ENCODE data around the gene FCRL6. TPM values are rescaled to one million over a fixed set of nuclear protein-coding genes. Genes with fewer than 3 reads are reported as not detected.

FCRL6 gene
- total RNA-seq, 1 donor from 2014 or later: not detected

DNA sequence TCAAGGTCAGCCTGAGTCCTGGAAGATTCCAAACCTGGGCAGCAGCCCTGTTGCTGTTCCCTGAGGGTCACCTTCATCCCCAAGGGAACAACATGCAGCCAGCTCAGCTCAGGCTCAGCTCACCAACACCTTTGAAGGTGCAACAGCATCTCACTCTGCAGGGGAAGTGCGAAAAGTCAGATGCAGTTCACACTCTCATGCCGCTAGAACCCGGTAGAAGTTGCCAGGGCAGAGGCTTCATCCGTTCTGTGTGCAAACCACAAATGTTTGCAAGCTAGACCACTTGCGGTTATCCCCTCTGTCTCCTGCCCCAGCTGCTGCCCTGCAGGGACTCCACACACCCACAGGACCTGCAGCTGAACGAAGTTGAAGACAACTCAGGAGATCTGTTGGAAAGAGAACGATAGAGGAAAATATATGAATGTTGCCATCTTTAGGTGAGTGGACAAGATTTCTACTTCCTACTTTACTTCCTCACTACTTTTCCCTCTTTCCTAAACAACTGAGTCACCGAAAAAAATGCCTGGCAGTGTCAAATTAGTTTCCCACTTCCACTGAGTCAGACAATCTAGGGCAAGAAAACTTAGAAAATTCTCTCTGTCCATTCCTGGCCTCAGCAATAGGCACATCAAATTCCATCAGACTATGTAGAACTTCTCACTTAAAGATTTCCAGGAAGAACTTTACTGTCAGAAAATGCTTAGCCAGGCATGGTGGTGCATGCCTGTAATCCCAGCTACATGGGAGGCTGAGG, 1.8 kb upstream of the FCRL6 start:
- Histone ChIP-seq H3K36me3 (ENCODE audit: insufficient read depth, low read length) (no peaks in the 10 kb centered on the region), H3K9ac (ENCODE audit: low read length) (no peak overlapping the region), H3K4me2 (ENCODE audit: low read length) (no peak overlapping the region), H2AFZ (ENCODE audit: low read depth, low read length) (no peak overlapping the region), H3K4me3 (ENCODE audit: insufficient read depth, low read depth, low read length) (no peak overlapping the region), H3K9me3 (ENCODE audit: insufficient read depth, low read depth, low read length) (no peaks in the 10 kb centered on the region), H3K79me2 (ENCODE audit: insufficient read depth, low read length) (no peaks in the 10 kb centered on the region), H3K27ac (ENCODE audit: low read depth, low read length) (no peak overlapping the region), H3K4me1 (ENCODE audit: insufficient read depth, low read length) (no peaks in the 10 kb centered on the region), H3K27me3 (ENCODE audit: insufficient read depth, low read length) (peaks cover 15% of the 10 kb centered on the region), H4K20me1 (ENCODE audit: insufficient read depth, low read length) (no peaks in the 10 kb centered on the region)
- Mint-ChIP-seq H3K27ac (ENCODE audit: unreplicated experiment) (no peak overlapping the region), H3K4me1 (ENCODE audit: low read depth, unreplicated experiment) (no peaks in the 10 kb centered on the region), H3K27me3 (ENCODE audit: low read depth, unreplicated experiment) (peaks cover 16% of the 10 kb centered on the region), H3K4me3 (ENCODE audit: unreplicated experiment) (no peak overlapping the region), H3K9me3 (ENCODE audit: unreplicated experiment) (peaks cover 2% of the 10 kb centered on the region), H3K36me3 (ENCODE audit: low read depth, unreplicated experiment) (no peaks in the 10 kb centered on the region)
- no peak for TF ChIP-seq EZH2 (IDR thresholded peaks at IDR 0.05; ENCODE audit: insufficient read depth, low read length)
- TF ChIP-seq, protein P1, sequence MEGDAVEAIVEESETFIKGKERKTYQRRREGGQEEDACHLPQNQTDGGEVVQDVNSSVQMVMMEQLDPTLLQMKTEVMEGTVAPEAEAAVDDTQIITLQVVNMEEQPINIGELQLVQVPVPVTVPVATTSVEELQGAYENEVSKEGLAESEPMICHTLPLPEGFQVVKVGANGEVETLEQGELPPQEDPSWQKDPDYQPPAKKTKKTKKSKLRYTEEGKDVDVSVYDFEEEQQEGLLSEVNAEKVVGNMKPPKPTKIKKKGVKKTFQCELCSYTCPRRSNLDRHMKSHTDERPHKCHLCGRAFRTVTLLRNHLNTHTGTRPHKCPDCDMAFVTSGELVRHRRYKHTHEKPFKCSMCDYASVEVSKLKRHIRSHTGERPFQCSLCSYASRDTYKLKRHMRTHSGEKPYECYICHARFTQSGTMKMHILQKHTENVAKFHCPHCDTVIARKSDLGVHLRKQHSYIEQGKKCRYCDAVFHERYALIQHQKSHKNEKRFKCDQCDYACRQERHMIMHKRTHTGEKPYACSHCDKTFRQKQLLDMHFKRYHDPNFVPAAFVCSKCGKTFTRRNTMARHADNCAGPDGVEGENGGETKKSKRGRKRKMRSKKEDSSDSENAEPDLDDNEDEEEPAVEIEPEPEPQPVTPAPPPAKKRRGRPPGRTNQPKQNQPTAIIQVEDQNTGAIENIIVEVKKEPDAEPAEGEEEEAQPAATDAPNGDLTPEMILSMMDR (IDR thresholded peaks at IDR 0.05; ENCODE audit: insufficient read depth, low read depth, low read length): no peak
- FAIRE-seq: no peak
- no peak for DNase-seq (ENCODE audit: low read depth)

DNA sequence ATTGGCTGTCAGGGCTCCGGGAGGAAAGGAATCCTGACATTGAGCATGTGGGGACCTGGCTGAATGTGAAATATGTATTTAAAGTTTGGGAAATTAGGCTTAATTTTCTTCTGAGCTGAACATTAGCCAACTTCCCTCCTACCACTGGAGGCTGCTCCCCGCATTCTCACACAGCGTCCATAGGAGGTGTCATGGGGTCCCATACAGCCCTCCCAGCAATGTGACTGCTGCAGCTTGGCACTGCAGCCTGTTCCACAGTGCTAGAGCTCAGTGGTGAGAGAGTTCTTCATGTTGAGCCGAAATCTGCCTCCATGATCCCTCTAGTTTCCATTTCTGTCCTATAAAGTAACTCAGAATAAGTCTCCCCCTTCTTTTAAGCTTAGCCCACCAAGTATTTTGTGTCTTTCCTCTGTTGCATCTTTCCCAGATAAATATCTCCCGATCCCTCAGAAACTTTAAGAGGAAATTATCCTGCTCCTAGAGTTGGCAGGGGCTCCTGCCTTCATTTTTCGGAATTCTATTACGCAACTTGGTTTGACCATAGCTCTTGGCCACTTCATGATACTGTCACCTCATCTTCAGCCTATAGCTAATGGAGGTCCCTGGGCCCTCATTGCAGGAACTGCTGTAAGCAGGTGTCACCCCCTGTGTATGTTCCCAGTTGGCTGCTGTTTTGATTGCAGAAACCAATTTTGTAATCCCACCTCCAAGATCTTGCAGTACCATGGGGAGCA, 2.0 kb downstream of the FCRL6 start:
- Mint-ChIP-seq H3K4me3 (ENCODE audit: unreplicated experiment) (no peak overlapping the region), H3K27ac (ENCODE audit: unreplicated experiment) (no peak overlapping the region), H3K9me3 (ENCODE audit: unreplicated experiment) (peaks cover 5% of the 10 kb centered on the region), H3K36me3 (ENCODE audit: low read depth, unreplicated experiment) (no peaks in the 10 kb centered on the region), H3K27me3 (ENCODE audit: low read depth, unreplicated experiment) (peaks cover 19% of the 10 kb centered on the region), H3K4me1 (ENCODE audit: low read depth, unreplicated experiment) (no peaks in the 10 kb centered on the region)
- Histone ChIP-seq H3K4me2 (ENCODE audit: low read length) (no peak overlapping the region), H3K36me3 (ENCODE audit: insufficient read depth, low read length) (no peaks in the 10 kb centered on the region), H2AFZ (ENCODE audit: low read depth, low read length) (no peak overlapping the region), H3K9me3 (ENCODE audit: insufficient read depth, low read depth, low read length) (no peaks in the 10 kb centered on the region), H3K79me2 (ENCODE audit: insufficient read depth, low read length) (no peaks in the 10 kb centered on the region), H3K27ac (ENCODE audit: low read depth, low read length) (no peak overlapping the region), H3K4me3 (ENCODE audit: insufficient read depth, low read depth, low read length) (no peak overlapping the region), H4K20me1 (ENCODE audit: insufficient read depth, low read length) (no peaks in the 10 kb centered on the region), H3K27me3 (ENCODE audit: insufficient read depth, low read length) (no peaks in the 10 kb centered on the region), H3K4me1 (ENCODE audit: insufficient read depth, low read length) (no peaks in the 10 kb centered on the region), H3K9ac (ENCODE audit: low read length) (no peak overlapping the region)
- FAIRE-seq (no peak), DNase-seq (ENCODE audit: low read depth) (no peak)
- no peak for TF ChIP-seq EZH2 (IDR thresholded peaks at IDR 0.05; ENCODE audit: insufficient read depth, low read length)
- TF ChIP-seq, protein P1 (IDR thresholded peaks at IDR 0.05; ENCODE audit: insufficient read depth, low read depth, low read length): no peak

All from astrocyte (in vitro differentiated cells and primary cell).